NT2/D1 (cell line): ENCODE results near the gene CAMTA2.

Source experiments
- SUZ12 ChIP-seq: IDR thresholded peaks from 2 replicates; pipeline ENCODE4 v1.6.1; 2011; ENCODE audit not compliant: insufficient read length, insufficient read depth; ENCODE audit errors: extremely low read depth
- ZNF274 ChIP-seq: IDR thresholded peaks from 2 replicates; pipeline ENCODE4 v1.6.1; 2011; ENCODE audit warnings: mild to moderate bottlenecking, low read depth, low read length

- no peak for TF ChIP-seq ZNF274
- no peak for TF ChIP-seq SUZ12
Measured at GRCh38 chr17:5019475-5019956, 32.0 kb upstream of the CAMTA2 start.
